Fibroblast of the aortic adventitia (primary cell): ENCODE results near the gene LAMTOR5. TPM values are rescaled to one million over a fixed set of nuclear protein-coding genes. Genes with fewer than 3 reads are reported as not detected.
A peak's percentile ranks its signal among the peaks of the same experiment; 100 is the strongest.

Experiments
- DNase-seq: peaks from one replicate; pipeline ENCODE4 v3.0.0-alpha.2; 2010; ENCODE audit warnings: low read depth
- H3K4me3 ChIP-seq: 2 replicates; pipeline ENCODE4 v1.5.1; 2011; ENCODE audit warnings: low read depth, mild to moderate bottlenecking, control low read depth, low read length, moderate library complexity
- CTCF ChIP-seq: IDR thresholded peaks from 2 replicates; pipeline ENCODE4 v1.5.1; 2011; ENCODE audit warnings: mild to moderate bottlenecking, low read length, control low read depth, inconsistent platforms; ENCODE audit not compliant: insufficient read depth
- total RNA-seq: library from RNA; depleted of rRNA; stranded (reverse); fragments of >200 nt; gene quantifications from 2 replicates; pipeline ENCODE4 v1.2.3, GENCODE V29; 2012; ENCODE audit warnings: low replicate concordance

Gene LAMTOR5
- total RNA-seq: 43.3 and 96.5 TPM in 2 replicates

GRCh38 chr1:110407260-110408210, at the start of gene LAMTOR5:
TSS of gene LAMTOR5 (minus strand) at chr1:110407694. CDS start at chr1:110407620, 74 bp downstream.
- no peak for TF ChIP-seq CTCF
- H3K4me3 ChIP-seq: peak within 1 kb of the TSS; percentile 99
- peak; percentile 91 for DNase-seq

GRCh38 chr1:110457206-110457605, 49.7 kb upstream of the LAMTOR5 start:
- DNase-seq: no peak
- no peak for TF ChIP-seq CTCF
- H3K4me3 ChIP-seq: no peak overlapping the region

GRCh38 chr1:110455151-110455550, 47.7 kb upstream of the LAMTOR5 start:
- DNase-seq: no peak
- no peak overlapping the region for H3K4me3 ChIP-seq
- TF ChIP-seq CTCF: peak; percentile 12

GRCh38 chr1:110454328-110454727, 46.8 kb upstream of the LAMTOR5 start:
- no peak overlapping the region for H3K4me3 ChIP-seq
- no peak for DNase-seq
- TF ChIP-seq CTCF: no peak

GRCh38 chr1:110453829-110454228, 46.3 kb upstream of the LAMTOR5 start:
- DNase-seq: no peak
- no peak for TF ChIP-seq CTCF
- H3K4me3 ChIP-seq: no peak overlapping the region

GRCh38 chr1:110452330-110452729, 44.8 kb upstream of the LAMTOR5 start:
- H3K4me3 ChIP-seq: no peak overlapping the region
- TF ChIP-seq CTCF: no peak
- no peak for DNase-seq
